Medulla oblongata (tissue), 1 donor: Measurements from ENCODE around the gene ATAD1.
"Not testable (repeated sequence)": the region's sequence is repeated elsewhere in the genome, so short reads cannot be mapped to it uniquely, and the experiment has no call there.

Experiments used
- DNase-seq: peaks from one replicate; pipeline ENCODE4 v3.0.0-alpha.2; 2015; ENCODE audit errors: extremely low spot score

The ATAD1 gene

DNA sequence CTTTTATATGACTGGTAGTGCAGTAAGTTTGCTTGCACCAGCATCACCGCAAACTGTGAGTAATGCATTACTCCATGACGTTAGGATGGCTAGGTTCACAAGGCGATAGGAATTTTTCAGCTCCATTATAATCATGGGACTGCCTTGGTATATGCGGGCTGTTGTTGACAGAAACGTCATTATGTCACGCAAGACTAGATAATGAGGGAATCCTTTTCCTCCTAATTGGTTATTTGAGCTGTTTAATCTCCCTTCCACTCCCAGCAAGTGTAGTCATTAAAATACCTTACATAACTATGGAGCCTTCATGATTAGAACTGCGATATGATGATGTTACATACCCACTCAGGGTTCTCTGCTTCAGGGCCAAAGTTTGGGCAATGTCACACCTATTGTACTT, 28.0 kb upstream of the ATAD1 start:
- no peak for DNase-seq

DNA sequence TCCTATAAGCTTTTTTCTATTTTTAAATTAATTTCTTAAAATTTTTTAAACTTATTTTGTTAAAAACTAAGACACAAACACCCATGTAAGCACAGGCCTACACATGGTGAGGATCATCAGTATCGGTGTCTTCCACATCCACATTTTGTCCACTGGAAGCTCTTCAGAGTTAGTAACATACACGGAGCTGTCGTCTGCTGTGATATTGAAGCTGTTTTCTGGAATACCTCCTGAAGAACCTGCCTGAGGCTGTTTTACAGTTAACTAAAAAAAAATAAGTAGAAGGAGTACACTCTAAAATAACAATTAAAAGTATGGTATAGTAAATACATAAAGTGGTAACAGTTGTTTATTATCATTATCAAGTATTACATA, 27.6 kb upstream of the ATAD1 start:
- no peak for DNase-seq

DNA sequence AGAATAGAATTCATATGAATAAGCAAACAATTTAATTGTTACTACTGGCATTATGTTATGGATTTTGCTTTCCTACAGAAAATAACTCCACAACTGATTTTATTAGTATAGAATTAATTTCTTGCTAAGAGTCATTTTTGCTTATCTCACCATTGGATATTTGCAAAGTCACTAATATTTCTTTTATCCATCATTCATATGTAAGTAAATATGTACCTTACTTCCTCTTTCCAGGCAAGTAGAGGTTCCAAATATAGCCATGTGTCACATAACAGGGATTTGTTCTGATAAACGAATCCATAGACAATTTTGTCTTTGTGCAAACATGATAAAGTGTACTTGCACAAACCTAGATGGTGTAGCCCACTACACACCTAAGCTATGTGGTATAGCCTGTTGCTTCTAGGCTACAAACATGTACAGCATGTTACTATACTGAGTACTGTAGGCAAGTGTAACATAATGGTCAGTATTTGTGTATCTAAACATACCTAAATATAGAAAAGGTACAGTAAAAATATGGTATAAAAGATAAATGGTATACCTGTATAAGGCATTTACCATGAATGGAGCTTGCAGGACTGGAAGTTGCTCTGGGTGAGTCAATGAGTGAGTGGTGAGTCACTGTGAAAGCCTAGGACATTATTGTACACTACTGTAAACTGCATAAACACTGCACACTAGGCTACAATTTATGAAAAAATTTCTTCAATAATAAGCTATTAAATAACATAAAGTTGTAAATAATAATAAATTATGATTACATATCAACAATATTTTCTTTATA, 27.0 kb upstream of the ATAD1 start:
- no peak for DNase-seq

DNA sequence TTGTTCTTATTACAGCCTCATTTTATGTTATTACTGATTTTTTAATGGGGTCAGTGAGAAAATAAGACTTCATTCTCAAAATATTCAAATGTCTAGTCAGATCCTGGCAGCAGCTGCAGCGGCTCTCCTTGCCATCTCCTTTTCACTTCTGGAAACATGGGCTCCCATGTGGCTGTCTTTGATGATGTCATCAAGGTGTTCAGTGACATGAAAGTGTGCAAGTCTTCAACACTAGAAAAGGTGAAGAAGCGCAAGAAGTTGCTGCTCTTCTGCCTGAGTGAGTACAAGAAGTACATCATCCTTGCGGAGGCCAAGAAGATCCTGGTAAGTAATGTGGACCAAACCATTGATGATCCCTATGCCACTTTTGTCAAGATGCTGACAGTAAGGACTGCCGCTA, 25.7 kb upstream of the ATAD1 start:
- no peak for DNase-seq

DNA sequence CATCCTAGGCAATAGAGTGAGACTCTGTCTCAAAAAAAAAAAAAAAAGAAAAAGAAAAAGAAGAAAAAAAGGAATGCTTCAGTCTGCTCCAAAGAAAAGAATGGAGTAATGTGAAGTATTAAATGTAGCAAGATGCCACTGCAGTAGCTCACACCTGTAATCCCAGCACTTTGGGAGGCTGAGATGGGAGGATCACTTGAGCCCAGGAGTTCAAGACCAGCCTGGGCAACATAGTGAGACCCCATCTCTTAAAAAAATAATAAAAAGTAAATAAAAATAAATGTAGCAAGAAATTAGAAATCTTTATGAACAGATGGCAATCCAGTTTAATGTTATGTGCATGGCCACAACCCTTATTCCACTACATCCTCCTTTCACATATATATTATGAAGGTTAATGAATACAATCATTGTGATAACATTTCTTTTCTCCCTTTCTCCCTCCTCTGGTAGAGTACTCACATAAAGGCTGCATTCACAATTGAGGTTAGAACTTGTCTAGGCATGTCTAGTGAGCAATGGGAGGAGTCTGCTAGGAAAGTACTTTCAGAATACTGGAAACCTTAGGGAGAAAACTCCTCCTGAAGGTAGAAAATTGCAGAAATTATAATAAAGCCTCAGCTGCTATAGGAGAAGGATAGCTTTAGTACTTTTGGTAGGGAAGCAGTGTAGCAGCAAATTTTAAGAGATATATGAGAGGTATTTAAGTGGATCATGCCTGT, 24.9 kb upstream of the ATAD1 start:
- DNase-seq, result no peak

DNA sequence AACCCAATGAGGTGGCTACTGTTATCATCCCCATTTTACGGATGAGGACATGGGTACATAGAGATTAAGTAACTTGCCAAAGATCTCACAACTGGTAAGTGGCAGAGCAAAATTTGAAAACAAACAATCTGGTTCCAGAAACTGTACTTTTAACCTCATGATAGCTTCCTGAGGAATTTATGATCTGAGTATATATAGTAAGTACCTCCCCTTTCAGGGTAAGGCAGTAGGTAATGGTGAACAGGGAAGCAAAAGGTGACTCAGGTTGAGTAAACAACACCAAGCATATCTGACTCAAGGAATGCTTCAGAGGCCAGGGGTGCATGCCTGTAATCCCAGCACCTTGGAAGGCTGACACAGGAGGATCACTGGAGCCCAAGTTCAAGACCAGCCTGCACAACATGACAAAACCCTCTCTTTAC, 24.2 kb upstream of the ATAD1 start:
- no peak for DNase-seq

DNA sequence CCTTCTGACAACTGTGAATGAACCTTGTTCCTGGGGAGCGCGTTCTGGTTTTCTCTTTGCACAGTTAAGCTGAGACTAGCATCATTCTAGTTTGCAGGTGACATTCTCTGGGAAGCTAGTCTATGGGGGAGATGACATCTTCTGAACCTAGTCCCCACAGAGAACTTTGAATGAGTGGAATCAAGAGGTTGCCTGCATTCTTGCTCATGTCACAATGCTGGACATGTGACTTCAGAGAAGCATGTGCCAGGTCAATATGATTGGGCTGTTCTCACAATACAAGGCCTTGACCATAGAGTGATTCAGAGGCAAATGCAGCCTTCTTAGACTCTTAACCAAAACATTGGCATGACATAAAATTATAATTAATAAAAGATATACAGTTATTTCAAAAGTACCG, 23.2 kb upstream of the ATAD1 start:
- DNase-seq, result no peak

DNA sequence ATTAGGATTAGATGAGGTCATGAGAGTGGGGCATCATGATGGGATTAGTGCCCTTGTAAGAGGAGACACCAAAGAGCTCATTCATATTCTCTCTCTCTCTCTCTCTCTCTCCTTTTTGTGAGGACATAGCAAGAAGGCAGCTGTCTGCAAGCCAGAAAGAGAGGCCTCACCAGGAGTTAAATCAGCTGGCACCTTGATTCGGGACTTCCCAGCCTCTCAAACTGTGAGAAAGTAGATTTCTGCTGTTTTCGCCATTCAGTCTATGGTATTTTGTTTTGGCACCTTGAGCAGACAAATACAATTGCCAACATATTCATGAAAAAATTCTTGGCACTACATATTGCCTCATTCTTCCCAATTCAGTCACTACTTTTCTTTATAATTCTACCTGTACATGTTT, 20.6 kb upstream of the ATAD1 start:
- DNase-seq, result no peak

DNA sequence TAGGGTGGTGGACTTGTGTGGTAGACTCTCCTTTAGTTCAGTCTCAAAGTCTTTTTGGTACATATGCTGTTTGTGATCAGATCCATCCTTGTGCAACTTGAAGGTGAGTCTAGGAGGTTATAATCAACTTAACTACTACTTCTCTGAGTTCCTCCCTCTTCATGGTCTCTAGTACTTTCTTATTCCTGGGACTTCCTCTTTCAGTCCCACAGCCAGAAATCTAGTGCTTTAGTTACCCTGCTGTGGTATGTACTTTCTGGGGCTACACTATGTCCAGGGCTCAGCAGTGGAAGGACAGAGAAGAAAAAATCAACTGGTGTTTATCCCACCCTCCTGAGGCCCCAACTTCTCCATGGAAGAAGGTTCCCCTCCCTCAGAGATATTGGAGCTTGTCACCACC, 19.4 kb upstream of the ATAD1 start:
- DNase-seq, result peak; percentile 35

DNA sequence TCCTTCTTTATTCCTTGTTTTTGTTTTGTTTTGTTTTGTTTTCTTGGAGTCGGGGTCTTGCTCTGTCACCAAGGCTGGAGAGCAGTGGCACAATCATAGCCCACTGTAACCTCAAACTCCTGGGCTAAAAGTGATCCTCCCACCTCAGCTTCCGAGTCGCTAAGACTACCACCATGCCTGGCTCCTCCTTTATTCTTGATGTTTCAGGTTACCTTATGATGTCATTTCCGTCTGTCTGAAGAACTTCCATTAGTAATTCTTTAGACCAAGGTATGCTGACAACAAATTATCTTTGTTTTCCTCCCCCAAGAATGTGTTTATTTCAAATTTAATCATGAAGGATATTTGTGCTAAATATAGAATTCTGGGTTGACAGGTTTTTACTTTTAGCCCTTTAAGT, 18.1 kb upstream of the ATAD1 start:
- DNase-seq, result no peak

DNA sequence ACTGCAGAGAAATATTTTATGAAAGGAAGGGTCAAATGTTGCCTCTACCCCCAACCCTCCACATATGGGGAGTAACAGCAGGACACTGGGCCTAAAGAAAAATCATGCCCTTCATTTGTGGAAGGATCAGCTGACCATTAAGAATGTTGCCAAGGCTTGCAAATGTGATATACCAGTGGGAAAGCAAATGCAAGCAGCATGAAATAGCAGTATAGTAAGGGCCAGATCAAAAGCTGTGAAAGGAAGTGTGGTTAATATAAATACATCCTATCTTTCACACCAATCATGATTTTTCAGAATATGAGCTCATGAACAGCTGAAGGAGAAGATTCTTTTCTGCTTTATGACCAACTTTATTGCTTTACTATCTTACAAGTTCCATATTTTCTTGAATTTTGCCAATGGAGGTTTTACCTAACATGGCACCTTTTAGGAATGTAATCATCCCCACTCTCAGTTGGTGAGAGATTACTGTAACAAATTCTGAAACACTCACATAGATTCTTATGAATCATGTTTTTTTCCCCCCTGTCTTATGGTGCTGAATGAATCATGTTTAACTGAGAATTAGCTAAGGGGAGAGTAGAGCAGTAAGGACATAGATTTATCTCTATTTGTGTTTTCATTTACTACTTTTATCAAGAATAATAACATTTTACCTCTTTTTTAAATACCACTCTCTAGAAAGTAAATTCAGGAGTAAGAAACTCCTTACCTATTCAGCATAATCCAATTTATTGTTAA, 12.1 kb upstream of the ATAD1 start:
- no peak for DNase-seq

DNA sequence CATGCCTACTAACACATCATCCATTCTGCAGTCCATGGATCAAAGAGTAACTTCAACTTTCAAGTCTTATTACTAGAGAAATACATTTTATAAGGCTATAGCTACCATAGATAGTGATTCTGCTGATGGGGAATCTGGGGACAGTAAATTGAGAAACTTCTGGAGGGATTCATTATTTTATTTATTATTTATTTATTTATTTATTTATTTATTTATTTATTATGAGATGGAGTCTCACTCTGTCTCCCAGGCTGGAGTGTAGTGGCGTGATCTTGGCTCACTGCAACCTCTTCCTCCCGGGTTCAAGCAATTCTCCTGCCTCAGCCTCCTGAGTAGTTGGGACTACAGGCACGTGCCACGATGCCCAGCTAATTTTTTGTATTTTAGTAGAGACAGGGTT, 11.0 kb upstream of the ATAD1 start:
- not testable (repeated sequence) for DNase-seq

DNA sequence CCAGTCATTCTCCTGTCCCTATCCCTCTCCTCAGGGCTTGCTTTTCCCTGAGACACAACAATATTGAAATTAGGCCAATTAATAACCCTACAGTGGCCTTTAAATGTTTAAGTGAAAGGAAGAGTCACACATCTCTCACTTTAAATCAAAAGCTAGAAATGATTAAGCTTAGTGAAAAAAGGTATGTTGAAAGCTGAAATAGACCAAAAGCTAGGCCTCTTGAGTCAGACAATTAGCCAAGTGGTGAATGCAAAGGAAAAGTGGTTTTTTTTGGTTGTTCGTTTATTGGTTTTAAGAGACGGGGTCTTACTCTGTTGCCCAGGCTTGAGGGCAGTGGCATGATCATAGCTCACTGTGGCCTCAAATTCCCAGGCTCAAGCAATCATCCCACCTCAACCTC, 9.7 kb upstream of the ATAD1 start:
- no peak for DNase-seq

DNA sequence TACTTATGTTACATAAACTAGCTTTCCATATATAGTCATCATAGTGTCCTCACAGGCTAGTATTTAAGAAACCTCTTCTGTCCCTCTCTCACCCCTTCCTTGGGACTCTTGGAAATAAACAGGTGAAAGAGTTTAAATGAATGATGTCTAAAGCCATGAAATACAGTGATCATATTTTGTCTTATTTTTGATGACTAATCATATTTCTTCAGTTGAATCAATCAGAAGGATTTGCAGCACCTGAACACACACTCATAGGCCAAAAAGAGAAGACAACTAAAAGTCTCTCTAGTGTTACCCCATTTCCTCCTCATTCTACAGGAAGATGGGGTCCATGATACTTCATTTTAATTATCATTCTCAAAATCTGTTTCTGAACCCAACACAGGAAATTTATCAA, 8.6 kb upstream of the ATAD1 start:
- no peak for DNase-seq

DNA sequence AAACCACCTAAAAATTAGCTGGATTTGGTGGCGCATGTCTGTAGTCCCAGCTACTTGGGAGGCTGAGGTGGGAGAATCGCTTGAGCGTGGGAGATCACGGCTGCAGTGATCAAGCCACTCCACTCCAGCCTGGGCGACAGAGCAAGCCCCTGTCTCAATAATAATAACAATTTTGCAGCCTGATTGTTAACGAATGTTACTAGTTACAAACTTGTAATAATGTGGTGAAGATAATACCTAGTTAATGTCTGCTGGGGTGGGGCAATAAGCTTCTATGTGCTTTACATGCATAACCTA, 1.2 kb upstream of the ATAD1 start:
- DNase-seq, result no peak

DNA sequence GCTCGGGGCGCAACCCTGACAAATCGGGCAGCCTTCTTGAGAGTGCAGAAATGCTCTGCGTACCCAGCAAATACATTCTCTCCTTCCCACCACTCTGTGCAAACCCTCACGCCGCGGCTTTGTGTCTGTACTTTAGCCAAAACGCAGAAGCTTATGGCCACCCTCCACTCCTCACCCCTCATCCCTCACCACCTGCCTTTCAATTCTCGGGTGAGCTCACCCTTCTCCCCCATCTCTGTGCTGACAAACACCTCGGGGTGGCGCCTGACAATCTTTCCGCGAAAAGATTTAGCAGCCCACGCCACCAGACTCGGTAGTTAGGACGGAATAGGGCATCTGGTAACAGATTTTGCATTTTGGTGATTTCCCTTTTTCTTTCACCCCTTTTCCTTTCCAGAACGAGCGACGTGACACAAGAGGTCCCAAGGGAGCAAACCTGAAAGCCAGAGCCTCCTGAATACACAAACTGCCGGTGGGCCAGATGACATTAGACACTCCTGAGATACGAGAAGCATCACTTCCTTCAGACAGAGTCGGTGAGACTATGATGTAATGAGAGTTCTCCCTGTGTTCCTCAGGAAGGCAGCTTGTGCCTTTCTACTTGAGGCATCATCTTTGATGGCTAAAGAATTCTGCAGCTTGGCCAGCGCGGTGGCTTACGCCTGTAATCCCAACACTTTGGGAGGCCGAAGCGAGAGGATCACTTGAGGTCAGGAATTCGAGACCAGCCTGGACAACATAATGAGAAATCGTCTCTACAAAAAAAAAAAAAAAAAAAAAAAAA, 671 bp upstream of the ATAD1 start:
- peak; percentile 37 for DNase-seq

DNA sequence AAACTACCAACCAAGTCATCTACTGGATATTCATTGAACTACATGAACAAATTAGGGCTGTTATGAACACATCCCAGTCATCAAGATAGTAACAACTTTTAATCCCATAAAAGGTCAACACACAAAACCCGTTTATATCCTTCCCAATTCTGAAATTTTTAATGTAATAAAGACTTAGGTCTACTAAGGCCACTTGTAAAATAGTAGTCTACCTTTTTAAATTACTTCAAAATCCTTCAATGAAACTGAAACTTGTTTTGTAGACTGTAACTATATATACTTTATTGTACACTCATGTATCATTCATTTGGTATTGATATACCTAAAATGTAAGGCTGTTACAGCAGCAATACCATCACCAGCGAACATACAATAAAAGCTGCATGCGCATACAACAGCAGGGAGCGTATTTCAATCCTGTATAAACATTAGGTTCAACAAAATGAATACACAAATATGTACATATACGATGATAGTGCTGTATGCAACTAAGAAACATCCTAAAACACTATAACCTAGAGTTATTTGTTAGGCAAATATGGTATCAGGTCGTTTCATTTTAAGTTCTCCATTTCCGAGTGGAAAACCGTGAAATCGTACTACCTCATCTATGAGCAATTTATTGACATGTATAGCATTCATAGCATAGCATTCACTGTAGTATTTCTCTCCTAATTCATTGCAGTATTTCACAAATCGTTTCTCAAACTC, 973 bp downstream of the ATAD1 start:
- DNase-seq, result no peak

DNA sequence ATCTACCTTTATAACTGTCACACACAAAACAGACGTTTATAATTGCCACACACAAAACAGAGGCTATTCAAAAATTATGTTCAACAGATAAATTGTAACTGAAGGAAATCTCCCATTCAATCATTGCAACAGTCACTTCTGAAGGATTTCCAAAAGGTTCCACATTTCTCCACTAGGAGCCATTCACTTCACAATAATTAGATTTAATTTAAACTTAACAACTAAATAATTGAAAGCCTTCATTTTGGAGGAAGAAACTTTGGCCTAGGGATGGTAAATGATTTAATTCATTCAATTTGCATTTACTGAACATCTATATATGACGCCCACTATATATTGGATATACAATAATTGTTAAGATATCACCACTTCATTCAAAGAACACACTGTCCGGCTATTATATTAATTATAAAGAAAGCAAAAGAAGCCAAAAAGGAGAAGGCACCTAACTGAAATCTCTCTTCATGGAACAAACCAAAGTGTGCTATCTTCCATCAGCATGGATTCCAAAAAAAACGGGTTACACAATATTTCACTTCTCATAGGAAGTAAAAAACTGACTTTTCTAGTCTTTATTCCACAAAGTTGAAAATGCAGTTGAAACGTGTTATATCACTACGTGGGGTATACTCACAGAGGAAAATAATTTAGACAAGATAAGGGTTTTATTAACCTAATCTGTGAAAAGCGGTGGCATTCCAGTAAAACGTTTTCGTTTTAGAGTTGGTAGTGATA, 1.7 kb downstream of the ATAD1 start:
- DNase-seq, result no peak

DNA sequence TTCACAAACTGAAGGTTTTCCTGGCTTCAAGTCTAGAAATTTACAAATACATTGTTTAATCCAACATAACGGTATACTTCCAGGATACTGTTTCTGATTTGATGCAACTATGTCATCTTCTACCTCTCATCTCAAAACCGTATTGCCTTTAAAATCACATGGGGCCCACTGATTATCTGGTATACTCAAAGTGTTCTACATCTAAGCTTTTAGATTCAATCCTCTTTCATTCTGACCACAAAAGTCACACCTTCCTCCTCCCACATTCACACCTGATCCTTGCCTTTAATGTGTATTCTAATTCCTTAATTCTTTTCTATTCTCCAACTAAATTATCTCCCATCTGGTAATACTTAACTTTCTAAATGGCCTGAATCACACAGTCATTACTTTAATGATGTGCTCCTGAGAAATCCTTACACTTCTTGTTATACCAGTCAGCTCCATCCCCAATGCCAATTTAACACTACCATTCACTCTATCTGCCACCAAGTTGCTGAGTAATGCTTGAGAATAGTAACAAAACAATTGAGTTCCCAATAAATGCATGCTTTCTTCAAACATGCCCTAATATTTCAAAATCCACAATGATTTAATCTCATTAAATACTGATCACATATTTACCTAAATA, 13.0 kb downstream of the ATAD1 start:
- DNase-seq, result no peak

DNA sequence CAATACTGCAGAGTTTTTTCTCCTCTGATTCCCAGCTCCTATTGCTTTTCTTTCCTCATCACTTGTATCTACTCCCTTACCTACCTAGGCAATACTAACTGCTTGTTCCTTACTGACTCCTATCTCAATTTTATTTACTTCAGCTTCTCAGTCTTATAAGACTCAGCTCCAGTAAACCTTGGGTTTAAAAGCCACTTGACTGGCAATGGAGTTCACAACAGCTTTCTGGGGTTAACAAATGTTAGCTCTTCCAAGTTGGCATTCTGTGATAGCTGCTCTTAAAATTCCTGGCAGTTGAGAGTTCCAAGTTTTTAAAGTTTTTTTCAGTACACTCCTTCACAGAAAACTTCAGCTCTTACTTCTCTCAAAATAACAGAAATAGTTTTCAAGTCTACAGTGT, 14.2 kb downstream of the ATAD1 start:
- DNase-seq, result no peak
